NCI-H748 (cell line): ENCODE data around the gene JHY.

Source experiments
- DNase-seq: peaks from one replicate; lab custom pipeline; 2025; ENCODE audit not compliant: unreplicated experiment; lab: John Stamatoyannopoulos, UW

The JHY gene

DNA sequence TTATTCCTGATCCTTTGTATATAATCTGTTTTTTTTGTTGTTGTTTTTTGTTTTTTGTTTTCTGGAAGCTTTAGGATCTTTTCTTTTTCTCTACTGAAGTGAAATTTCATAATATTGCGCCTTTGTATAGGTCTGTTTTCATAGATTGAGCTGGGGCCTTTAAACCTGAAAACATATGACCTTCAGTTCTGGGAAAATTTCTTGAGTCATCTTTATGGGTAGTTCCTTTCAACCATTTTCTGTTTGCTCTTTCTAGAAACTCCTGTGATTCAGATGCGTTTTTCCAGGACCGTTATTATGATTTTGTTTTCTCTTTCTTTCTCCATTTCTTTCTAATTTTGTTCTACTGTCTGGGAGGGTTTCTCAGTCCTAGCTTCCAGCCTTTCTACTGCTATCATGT is 55.4 kb downstream of the JHY start:
- DNase-seq, result no peak

DNA sequence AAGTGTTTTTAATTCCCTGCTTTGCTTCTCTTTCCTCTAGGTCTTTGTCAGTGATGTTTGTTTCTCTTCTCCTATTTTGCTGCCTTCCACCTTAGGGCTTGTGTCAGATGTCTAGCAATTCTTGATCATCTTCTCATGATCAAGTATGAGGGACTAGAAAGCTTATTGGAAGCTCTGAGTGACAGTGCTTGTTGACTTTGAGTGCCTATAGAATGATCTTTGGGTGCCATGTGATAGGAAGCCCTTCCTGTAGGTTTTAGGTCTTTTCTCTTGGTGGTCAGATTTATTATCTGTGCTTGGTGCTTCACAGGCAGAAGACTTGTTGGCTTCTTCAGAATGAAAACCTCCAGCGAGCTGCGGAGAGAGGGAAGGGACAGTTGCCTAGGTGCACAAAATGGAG is 56.0 kb downstream of the JHY start:
- no peak for DNase-seq

DNA sequence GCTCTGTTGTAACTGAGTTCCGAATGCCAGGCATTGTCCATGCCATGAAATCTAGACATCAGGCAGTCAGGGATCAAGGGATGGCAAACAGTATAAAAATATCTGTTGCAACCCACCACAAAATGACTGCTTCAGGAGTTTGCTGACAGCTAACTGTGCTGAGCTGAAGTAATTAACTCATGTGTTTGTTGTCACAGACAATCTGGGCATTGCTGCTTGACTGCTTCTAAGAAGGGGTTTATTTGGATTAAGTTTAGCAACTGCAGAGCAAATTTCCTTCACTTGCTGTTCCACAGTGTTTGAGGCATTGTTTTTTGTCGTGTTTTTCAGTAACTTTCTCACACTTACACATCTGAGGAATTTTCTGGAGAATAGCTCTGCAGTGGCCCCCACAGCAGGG is 68.7 kb downstream of the JHY start:
- no peak for DNase-seq

DNA sequence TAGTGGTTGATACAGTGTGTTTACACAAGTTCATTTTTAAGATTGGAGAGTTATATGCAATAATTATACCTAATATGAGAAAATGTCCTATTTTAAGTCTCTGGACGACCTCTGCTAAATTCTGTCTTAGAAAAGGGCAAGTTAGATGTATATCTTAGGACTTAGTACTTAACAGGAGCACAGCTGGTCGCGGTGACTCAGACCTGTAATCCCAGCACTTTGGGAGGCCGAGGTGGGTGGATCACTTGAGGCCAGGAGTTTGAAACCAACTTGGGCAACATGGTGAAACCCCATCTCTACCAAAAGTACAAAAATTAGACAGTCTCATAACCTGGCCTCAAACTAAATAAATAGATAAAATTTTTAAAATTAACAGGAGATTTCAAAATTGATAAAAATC is 71.9 kb downstream of the JHY start:
- no peak for DNase-seq

DNA sequence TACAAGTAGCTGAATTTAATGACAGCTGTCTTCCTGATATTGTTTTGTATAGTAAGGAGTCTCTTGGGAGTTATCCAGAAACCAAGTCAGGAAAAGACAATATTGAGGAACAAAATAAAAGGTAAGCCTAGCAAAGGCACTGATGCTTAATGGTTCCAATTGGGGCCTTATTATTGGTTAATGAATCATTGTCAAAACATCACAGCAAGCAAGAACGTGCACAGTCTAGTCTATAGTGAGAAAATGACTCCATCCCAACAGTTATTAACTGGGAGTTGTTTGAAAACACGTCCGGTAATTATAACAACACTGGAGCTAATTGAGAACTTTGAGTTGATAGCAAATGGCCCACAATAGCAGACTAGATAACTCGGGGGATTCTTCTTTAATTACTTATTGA is 81.4 kb downstream of the JHY start:
- DNase-seq, result peak; percentile 31

DNA sequence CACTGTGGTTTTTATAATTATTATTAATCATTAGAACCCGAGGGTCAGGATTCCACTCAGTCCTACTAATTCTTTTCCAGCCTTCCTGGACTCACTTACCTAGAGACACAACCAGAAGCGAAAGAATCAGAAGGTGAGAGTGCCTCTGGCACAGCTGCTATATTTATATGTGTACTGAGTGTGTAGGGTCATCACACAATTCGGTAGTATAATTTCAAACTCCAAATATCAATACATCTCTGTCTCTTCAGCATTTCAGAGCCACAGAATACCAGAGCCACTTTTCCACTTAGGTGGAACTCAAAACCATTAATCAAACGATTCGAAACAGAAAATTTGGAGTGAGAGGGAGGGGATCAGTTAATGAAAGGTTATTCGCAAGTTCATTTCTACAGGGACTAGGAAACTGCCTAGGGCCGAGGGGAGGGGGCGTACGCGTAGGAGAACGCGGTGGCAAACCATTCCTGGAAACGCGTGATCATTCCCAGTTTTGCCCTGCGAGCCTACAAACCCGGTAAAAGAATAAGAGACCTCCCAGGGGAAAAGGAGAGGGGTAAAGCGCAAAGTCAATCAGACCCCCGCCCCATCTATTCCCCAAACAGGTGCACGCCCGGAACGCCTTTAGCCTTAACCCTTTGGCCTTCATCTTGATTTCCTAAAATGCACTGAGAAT is 93.6 kb downstream of the JHY start:
- no peak for DNase-seq

DNA sequence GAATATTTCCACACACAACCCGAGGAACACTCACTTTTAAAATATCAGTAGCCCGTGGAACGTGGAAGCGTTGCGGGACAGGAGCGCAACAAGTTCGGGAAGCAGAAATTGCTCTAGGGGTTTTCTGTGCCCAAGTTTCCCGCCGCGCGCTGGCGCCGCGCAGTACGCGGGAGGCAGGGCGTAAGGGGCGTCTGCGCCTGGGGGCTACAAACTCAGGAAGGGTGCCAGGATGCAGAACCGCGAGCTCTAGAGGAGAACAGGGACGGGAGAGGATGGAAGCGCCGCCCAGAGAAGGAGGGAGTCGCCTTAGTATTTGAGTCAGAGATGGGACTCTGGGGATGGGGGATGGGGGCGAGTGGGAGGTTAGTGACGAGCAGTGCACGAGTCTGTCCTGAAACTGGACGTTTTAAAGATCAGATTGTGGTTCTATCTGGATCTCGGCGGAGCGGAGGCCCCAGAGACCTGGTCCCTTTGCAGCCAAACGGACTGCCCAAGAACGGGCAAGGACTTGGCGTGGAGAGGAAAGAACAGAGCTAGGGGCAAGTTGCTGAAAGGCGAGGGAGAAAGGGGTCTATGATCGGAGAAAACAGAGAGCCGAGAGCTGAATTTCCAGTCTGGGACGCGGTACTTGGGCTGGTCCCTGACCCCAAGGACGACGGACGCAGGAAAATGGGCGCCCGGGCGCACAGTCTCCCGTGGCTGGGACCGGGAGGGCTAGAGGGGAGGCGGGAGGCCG is 94.3 kb downstream of the JHY start:
- no peak for DNase-seq

DNA sequence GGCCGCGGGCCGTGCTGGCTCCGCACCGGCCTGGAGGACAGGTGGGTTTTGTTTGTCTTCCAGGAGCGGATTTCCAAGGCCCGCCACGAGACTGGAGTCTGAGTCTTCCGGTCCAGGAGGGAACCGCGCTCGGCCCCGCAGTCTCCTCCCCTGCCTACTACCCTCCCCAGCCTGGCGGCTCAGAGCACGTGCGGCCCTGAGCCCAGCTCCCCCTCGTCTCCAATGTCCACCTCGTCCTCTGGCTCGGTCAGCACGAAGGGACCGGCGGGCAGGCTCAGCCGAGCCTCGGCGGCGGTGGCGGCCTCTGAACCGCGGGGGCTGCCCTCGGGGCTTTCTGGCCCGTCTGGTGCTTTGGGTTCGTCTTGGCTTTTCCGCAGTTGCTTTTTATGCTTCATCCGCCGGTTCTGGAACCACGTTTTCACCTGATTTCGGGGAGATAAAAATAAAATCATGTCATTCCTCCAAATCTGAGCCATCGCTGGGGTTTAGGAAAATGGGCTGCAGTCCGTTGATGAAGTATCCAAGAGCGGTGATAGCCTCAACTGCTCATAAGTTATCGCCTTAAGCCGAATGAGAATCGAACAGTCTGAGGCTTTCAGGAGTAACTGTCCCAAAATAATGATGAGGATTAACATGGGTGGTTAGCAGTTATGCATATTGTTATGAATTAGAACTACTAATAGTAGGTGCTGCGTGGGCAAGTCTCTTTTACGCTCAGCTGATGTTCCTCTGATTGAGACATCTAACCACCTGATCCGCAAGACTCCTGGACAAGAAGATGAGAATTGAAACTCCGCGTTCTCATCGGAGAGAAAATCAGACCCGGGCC is 95.1 kb downstream of the JHY start:
- DNase-seq, result no peak

DNA sequence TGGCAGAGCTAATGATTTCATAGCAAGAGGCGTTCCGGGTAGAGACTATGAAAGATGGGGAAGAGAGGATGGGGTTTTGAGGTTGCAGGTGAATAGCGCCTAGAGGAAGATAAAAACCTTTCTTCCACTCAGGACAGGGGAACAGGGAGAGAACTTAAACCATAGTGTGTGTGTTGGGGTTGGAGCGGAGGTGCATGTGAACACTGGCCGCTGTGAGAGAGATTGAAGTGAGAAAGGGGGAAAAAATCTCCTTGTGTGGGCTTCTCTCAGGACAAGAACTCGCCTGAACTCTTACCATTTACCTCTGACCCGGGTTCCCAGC is 95.7 kb downstream of the JHY start:
- no peak for DNase-seq

DNA sequence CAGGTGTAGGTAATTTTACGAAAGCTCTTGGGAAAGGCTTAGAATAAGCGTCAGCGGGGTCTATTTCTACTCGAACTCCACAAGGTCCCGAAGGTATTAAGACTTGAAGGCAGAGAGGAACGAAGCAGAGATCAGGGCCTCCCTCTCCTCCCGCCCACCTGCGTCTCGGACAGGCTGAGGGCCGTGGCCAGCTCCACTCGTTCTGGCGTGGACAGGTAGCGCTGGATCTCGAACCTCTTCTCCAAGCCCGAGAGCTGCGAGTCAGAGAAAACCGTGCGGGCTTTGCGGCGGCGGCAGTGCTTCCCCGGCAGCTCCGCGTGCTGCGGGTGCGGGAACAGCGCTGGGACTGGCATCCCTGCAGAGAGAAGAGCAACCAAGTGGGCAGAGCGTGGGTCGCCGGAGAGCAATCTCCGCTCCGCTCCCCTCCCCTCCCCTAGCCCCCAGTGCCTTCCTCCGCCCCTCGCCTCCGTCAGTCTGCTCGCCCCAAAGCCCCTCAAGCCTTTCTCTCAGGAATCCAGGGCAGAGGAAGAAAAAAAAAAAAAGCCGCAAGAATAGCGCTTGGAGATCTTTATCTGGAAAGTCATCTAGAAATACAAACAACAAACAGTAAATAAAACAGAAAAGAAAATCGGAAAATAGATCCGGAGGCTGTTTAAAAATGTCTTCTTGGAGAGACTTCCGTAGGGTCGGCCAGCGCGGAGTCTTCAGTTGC is 96.7 kb downstream of the JHY start:
- DNase-seq, result no peak

DNA sequence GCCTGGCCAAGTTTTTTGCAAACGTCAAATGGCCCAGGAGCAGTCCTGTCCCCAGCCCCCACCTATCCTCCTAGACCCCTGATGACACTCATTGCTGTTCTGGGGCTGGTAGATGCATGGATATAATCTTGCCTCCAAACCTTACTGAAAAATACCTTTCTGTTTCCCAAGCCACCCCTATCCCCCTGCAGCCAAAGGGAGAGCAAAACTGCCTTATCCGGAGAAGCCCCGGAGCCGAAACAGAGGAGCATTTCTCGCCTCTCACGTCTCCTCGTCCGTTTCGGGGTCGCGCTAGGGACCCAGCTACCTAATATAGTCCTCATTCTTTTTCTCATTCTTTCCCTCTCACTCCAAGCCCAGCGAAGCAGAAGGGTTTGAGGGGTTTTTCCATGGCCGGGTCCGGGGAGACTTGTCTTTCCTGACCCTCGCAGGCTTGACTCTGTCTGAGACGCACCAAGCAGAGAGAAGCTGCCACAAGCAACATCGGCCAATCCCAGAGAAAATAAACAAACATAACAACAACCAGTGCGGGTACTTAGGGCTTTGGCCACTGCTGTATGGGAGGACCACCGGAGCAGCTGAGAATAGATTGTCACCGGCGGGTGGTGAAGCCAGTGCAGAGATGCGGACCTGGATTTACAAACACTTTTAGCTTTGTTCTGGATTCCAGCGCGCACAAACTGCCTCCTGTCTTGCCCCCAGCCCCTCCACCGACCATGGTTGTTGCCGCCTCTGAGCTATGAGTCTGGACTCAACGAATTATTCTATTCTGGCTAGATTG is 97.4 kb downstream of the JHY start:
- DNase-seq, result no peak

DNA sequence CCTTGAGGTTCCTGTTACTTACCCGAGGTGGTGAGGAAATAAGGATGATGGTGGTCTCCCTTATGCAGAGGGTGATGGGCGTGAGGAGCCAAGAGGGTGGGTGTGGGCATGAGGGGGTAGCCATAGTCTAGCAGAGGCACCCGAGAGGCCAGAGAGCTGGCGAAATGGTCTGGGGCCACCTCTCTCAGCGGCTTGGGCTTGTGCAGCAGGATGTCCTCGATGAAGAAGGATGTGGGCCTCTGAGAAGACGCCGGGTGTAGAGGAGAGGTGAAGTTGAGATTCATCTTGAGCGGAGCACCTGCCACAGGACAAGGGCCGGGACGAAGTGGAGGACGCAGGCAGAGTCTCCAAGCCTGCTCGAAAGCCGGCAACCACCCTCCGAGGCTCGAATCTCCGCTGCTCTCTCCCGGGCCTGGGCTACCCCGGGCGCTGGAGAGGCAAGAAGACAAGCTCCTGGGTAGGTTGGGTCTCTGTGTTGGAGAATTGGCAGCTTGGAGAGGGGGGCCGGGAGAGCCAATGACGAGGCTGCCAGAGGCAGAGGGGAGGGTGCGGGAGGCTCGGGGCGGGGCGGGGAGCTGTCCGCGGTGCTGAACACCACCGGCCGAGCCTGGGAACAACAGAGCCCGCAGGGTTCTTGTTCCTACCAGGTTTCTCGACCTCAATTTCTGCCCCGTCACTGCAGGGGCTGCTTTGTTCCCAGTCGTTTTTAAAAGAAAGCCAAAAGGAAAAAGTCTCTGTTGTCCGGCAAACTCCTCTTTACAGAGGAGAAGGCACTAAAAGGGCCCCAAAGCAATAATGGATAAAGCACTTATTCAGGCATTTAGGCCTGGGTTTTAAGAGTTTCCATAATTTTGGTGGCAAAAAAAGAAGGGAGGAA is 99.1 kb downstream of the JHY start, which contains the start of gene BSX:
BSX (minus strand) TSS at position 447 of the 877 bp plus-strand sequence; CDS start at position 284, 163 bp downstream.
- no peak for DNase-seq

DNA sequence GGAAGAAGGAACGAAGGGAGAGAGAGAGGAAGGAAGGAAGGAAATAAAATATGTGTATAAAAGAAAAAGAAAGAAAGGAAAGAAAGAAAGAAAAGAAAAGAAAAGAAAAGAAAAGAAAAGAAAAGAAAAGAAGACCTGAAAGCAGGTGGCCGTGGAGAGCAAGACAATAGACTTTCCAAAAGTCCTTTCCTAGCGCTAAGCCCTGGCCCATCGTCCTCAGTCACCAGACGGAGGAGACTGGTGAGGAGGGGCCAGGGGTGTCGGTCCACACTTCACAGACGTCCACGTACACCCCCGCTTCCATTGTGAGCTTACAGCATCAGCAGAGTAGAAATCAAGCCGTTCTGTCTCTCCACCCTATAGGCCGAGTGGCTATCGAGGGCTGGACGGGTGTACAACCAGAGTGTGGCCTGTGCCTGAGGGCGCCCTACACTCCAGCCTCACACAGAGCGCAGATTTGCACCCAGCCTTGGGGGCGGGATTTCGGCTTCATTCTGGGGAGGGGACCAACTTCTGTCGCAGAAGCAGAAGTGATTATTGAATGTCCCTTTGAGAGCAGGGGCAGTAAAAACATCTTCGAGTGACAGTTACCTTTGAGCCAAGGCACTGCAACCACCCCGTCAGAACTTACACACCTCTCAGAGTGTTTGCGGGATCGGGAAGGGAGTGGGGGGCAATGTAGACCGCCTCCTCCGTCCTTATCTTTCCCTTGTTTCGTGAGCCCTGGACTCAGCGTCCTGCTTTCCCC is 101.1 kb downstream of the JHY start:
- peak; percentile 7 for DNase-seq

DNA sequence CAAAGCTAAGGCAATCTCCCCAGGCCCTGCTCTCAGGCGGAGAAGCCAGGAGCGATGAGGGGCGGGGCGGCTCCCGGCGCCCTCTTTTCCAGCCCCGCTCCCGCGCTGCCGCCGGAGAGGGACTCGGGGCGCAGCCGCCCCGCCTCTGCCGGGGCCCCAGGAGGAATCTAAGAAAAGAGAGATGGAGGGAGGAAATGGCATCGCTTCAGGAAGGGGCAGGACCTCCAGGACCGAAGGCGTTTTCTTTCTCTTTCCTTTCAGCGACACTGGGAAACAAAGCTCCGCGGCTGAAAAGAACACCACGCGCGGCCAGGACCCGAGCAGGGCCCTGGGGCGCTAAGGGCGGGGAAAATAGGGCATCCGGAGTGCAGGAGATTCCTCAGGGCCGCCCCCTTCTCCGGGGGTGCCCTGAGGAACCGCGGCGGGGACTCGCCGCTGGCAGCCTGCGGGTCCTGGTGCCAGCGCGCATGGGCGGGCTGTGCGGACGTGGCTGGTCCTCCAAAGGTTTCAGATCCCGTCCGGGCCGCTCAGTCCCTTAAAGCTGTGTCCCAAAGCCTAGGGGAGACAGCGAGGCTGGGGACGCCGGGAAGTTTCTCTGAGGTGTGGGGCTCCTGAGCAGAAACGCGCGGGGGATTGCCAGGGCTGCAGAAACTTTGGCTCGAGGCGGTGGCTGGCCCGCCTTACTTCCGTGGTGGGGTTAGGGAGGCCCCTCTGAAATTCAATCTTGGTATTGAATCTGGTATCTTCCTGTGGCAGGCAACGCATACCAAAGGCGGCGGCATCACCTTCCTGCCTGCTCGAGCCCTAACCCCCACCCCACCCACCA is 101.8 kb downstream of the JHY start:
- peak; percentile 40 for DNase-seq

DNA sequence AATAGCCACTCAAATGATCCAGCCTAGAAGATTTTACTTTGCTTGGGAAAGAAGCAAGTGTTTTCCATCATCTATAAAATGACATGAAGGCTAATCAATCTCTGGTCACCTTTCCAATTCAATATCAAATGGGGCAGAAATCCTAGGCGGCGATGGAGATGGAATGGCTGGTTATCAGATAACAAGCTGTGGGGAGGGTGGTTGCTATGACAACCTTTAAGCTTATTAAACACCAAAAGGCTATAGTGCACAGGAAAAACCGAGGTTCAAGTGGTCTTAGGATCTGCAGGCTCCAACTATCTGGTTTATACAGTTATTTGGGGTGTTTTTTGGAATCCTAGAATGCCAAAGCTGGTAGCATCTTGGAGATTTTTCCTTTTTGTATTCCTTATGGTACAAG is 113.0 kb downstream of the JHY start:
- DNase-seq, result peak; percentile 67

DNA sequence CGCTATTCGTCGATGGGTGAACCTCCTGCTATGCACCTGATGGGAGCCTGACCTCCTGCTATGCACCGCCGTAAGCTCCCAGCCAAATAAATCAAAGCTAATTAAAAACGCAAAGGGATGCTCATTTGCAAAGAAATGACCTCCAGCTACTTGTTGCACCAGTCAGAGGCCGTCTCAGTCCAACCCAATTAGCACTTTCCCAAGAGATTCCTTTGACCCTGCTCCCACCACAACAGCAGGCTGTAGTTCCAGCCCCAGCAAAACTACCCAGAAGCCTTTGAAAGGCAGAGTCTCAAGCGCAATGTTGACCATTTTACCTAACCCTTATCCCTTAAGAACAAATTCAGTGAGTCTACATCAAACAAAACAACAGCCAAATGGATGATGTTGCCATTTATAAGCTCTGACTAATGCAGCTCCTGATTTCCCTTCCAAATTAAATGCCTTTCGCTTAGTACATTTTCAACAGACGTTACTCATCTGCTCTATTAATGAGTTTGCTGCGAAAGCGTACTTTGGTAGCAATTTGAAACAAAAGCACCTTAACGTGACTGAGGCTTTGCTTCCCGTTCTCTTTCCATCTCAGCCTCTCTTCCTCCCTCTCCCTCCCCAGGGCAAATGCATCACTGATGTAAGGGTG is 116.3 kb downstream of the JHY start:
- no peak for DNase-seq

DNA sequence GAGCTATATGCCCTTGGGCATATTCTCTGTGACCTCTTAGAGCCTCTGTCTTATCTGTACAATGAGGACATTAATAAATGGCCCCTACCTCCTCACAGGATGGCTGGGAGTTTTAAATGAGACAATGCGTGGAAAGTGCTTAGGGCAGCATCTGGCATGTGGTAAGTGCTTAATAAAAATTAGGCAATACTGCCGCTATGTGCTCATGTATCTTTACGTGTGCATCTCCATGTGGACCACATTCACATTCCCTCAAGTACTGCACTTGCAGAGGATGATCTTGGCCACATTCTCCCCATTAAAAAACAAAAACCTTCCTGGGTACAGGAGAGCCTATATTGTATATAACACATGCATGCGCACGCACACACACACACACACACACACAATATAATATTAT is 118.2 kb downstream of the JHY start:
- DNase-seq, result no peak
